GM19397 (cell line): Measurements from ENCODE around the gene LNX1.

Source experiments
- ATAC-seq: cut with Tn5 transposase; IDR thresholded peaks from one replicate; pipeline ENCODE4 v1.9.1; 2021; ENCODE audit warnings: mild to moderate bottlenecking, moderate library complexity; ENCODE audit not compliant: unreplicated experiment

LNX1 gene

DNA sequence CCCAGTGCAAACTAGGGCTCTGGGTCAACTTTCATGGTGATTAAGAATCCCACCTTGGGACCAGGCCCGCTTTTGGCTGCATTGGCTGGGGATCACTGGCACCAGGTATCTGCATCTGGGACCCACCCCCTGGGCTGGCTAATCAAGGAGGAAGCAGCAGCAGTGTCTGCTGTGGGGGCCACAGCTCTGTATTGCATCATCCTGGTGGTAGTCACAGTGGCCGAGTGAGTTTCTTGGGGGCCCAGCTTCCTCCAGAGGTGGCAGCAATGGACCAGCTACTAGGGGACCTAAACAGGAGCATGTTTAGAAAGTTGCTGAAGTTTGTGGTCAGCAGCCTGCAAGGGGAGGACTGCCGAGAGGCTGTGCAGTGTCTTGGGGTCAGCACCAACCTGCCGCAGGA lies 15.7 kb downstream of the LNX1 start:
- ATAC-seq = no peak

DNA sequence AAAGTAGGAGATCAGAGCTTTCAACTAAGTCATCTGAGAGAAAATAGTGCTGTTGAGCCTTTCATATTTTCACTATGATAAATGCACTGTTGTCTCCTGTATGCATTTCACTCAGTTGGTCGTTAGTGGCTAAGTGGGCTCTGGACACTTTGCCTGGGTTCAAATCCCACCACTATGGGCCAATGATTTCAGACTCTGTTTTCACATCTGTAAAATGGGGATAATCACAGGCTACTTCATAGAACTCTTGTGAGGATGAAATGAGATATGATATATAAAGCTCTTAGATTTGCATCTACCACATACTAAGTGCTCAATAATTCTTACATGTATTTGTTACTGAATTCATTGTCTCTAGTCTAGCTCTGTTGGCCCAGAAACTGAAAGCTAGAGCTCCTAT lies 16.8 kb downstream of the LNX1 start:
- ATAC-seq = no peak

DNA sequence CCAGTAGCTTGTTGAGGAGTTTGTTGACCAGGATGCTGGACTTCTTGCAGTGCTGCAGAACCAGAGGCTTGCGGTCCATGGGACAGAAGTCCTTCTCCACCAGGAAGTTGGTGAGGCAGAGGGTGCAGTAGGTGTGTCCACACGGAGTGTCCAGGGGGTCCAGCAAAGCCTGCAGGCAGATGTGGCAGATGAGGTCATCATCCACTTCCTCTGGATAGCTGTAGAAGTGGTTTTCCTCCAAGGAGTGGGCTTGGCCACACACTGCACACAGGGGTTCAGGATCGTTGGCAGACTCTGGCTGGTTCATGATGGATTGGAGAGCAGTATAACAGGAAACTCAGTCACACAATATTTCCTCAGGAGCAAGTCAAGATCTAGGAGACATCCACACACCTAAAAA lies 17.6 kb downstream of the LNX1 start:
- no peak for ATAC-seq

DNA sequence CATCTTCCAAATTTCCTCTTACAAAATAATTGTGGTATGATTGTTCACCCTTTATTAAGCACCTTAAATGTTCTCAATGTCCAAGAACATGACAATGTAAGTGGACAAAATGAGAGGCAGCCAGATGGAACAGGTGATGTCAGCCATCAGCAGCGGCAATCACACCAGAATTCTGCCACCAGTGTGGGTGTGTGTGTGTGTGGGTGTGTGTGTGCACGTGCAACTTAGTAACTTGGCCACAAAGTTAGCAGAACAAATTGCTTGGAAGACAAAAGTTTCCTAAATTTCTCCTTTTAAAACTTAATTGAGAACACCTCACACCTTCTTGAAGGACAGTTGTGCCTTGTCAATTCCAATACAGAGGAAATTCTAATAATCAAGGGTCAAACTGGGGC lies 18.7 kb downstream of the LNX1 start:
- no peak for ATAC-seq

DNA sequence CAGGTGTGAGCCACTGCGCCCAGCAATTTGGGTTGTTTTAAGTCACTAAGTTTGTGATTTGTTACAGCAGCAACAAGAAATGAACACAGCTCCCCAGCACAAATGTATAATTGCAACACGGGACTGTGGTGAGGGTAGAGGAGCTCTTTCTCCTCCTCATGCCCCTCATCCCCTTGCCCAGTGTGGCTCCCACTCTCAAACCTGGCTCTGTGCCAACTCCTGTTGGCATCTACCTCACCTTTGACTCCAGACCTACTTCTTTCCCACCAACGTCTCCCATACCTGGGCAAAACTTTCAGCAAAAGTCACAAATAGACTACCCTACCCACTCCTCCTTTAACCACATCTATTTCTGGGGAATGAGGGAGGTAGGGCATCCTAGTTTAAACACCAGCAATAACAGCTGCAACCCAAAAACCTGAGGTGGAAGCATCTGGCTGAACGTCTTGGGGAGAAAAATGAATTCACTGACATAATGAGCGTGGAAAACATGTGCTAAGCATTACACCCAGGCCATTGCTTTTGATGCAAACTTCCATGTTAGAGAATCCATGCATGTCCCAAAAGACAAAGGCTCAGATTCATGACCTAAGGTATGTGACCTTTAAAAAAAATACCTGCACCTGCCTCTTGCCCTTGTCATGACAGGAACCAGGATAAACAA lies 19.2 kb downstream of the LNX1 start:
- no peak for ATAC-seq

DNA sequence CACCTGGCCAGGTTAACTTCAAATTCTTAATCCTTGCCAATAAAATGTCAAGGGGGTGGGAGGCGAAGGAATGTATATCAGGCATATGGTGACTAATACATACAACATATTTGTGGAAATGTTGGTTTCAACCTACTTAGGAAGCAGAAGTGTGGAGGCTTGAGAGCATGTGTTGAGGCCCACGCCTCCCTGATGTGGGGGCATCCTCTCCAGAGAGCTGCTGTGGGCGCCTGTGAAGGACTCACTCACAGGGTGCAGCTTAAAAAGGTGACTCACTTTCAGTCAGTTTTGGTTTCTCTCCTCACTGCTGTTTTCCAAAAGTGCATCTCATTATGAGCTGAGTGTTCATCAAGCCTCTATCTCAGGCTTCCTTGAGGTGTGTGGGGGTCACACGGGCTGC lies 27.5 kb downstream of the LNX1 start:
- no peak for ATAC-seq

DNA sequence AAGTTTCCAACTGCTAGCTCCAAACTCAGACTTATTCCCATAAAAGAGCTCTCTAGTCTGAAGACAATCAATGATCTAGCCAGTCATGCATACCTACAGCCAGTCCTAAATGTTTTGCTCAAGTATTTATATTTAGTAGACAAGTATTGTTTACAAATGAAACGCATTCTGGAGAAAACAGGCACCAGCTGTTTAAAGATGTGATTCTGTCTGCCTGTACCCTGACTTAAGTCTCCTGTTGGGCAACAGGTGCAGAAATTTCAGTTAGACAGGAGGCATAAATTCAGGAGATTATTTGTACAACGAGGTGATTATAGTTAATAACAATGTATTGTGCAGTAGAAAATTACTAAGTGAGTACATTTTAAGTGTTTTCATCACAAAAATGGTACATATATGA lies 28.9 kb downstream of the LNX1 start:
- no peak for ATAC-seq

DNA sequence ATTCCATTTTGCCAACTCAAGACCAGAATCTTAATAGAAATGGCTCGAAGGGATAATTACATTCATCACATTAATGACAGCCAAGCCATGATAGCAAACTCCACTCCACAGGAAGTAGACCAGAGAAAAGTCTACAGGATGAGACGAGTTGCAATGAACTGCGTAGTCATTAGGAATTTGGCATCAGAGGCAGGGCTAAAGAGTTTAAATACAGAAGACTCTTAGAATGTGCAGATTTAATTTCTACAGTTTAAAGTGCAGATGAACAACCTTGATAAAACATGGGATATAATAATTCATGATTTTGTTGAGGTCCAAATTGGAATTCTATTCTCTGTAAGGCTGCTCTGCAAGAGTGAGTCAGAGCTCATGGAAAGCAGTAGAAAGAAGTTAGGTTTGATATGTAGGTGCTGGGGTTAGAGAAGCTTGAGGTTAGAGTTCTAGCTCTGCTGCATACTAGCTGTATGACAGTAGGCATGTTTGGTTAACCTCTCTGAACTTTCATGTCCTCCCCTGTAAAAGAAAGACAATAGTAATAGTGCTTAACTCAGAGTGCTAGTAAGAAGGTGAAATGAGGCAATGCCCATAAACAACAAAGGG lies 32.2 kb downstream of the LNX1 start:
- ATAC-seq = no peak

DNA sequence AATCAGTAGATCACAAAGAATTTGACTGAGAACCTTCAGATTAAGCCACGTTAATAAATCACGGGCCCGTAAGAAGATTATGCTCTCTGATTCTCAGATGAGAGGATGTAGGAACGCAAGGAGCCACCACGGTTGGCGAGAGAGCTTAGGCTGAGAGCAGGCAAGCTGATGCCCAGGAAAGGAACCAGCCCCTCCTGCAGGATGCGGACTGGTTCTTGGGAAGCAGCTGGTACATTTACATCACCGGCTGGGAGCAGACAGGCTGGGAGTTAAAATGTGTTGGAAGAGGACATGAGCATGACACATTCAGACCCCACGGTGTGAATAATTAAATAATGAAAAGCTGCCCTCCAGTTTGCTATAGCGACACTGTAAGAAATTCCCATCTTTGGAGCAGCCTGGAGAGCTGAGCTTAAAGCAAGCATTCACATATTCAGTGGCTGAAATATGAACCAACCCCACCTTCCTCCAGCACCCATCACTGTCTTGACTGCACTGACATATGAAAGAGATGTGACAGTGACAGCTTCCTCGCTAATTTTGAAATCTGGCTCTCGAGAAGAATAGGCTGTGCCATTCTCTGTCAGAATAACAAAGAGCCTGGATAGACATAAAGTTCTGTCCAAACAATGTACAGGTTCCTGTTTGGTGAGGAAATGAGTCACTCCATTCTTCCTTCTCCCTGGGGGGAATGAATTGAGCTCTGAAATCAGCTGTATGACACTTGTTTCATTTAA lies 33.1 kb downstream of the LNX1 start:
- no peak for ATAC-seq

DNA sequence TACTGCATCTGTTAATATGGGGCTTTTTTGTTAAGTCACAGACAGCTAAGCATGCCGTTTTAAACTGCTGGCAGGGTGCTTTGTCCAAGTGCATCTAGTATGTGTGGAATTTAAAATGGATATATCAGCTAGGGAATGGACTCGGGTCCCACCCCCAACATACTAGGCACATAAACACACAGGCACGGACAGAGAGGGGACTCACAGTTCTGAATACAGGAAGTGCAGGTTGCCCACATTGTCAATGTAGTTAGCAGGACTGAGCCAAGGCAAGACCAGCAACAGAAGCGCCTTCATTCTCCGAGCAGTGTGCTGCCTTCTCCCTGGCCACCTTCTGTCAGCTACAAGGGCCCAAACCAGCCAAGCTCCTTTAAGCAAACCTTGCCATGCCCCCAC lies 33.6 kb downstream of the LNX1 start:
- ATAC-seq = no peak

DNA sequence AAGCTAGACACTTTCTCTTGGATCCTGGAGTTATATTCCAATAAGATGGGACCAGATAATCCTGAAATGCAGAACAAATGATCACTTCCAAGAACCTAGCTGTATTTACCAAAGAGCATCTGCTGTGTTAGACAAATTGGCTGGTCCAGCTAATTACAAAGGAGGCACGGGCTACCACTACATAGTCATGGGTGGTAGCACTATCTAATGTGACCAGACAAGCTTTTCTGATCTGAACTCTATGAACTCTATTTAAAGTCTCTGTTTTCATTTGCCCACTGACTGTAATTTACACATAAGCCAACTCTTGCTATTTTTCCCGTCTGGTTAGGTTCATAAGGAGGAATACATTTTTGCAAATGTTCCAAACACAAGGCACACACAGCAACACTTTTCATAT lies 34.6 kb downstream of the LNX1 start:
- no peak for ATAC-seq

DNA sequence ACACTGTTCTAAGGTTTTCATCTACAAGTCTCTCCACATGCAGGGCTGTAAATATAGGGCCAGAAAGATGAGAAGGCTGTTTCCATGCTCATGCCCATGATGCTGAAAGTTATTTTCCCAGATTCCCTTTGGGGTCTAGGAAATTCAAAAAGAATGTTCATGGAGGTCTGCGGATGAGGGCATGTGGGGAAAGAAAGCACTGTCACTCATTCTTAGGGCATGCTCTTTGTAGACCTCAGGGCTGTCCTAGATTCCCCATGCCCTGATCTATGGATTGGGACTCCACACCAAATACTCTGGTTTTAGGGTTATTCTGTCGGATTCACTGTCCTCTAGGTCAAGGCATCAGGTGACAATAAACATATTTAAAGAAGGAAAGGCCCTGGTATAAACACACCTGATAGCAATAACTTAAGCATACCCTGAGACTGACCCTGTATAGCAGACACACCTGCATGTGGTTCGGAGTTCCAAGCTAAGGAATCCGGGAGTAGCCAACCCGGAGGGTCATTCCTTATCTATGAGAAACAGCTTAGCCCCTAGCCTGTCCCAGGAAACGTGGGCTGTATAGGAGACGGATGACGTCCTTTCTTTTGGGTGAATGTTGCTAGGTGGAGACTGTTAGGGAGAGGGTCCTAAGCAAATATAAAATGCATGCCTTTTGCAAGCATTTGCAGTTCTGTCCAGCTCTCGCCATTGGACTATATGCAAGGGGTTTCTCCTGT lies 37.6 kb downstream of the LNX1 start:
- no peak for ATAC-seq

DNA sequence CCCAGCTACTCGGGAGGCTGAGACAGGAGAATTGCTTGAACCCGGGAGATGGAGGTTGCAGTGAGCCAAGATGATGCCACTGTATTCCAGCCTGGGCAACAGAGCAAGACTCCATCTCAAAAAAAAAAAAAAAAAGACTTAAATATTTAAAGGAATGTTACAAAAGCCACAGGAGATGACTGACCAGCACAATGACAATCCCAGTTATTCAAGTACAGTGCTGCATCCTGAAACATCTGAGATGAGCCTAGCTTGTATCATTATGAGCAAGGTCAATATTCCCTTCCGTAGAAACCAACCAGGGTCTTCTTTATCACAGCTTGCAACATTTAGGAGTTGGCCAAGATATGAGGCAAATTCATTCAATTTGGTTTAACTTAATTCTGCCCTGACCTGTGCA lies 38.6 kb downstream of the LNX1 start:
- ATAC-seq = no peak

DNA sequence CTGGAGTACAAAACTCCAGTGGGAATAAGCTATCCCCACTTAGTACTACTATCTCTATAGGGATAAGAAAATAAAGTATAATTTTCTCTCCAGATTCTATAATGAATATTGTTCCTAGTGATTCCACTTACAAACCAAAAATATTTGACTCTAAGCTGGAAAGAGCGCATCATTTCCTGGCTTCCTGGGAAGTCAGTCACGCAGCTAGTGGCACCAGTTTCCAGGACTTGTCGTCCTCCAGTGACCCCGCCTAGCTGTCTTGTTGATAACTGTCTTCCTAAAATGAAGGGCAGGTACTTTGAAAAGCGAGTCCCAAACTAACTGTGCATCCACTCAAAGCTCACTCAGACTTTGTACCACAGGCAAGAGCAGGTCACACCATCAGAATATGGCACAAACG lies 39.3 kb downstream of the LNX1 start:
- ATAC-seq = no peak

DNA sequence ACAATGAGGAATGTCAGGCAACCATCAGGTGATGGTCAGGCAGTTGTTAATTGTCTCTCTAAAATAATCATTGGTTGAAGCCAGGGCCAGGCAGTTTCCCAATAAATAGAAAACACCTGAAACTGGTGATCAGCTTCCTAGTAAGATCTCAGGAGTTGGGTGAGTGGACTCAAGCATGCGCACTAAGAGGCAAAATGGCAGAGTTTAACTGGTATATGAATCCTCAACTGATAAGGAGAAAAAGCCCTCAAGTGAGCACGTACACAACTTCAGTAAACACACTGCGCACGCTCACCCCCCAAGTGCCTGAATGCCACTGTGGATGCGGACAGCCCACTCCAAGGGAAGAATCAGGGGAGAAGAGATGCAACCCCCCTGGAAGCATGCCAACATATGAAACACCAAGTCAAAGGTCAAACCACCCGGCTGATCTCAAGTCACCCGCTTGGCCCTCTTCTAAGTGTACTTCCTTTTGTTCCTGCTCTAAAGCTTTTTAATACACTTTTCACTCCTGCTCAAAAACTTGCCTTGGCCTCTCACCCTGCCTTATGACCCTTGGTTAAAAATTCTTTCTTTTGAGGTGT lies 39.9 kb downstream of the LNX1 start:
- no peak for ATAC-seq

DNA sequence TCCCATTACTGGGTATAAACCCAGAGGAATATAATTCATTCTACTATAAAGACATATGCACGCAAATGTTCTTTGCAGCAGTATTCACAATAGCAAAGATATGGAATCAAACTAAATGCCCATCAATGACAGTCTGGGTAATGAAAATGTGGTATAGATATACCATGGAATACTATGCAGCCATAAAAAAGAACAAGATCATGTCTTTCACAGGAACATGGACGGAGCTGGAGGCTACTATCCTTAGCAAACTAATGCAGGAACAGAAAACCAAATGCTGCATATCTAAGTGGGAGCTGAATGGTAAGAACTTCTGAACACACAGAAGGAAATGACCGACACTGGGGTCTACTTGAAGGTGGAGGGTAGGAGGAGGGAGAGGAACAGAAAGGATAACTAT lies 42.6 kb downstream of the LNX1 start:
- ATAC-seq = no peak

DNA sequence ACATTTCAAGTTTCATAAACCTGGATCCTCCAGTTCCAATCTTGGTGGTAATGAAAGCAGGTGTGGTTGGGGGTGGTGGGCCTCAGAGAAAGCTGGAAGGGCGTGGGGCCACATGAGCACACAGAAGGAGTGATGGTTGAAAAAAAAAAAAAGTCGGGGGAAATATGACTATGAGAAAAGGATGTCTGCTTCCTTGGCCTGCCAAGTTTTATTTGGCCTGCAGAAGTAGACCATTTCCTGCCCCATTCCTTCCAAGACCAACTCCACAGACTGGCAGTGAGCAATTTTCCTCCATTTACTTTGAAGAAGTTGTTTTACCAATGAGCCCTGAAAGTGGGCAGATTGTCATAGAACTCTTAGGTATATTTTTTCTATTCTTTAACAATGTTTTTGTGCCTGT lies 43.3 kb downstream of the LNX1 start:
- no peak for ATAC-seq

DNA sequence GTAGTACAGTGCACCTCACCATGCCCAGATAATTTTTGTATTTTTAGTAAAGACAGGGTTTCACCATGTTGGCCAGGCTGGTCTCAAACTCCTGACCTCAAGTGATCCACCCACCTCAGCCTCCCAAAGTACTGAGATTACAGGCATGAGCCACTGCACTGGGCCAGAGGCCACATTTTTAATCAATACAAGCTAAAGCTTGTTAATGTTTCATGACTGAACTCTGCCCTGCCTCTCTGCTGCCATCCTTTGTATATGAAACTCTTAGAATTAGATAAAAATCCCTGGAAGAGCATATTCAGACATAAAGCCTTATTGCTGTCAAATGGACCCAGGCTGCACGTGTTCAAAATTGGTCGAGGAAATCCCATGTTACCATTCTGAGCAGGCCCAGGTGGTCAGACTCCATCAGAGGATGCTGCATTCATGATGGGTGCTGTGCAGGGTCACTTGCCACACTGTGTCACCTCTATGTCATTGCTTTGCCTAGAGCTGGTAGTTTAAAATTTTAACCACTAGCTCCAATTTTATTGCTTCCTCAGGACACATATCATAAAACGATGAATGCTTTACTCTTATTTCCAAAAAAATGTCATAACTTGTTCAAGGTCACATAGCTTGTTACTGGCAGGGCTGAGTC lies 45.2 kb downstream of the LNX1 start:
- no peak for ATAC-seq

DNA sequence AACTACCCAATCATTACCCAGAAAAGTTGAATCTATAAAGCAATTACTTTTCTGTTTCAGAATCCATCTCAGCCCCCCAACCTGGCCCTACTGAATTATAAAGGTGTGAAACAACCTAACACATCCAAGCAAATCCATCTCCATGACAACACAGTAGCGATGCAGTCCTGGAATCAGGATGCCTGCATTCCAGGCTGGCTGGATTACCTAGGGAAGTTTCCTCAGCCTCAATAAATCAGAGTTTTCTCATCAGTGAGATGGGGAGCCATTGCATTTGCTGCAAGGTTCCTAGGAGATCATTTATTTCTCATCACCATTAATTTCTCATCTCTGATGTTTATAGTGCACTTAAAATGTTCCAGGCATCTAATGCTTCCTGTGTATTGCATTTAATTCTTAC lies 46.0 kb downstream of the LNX1 start:
- no peak for ATAC-seq

DNA sequence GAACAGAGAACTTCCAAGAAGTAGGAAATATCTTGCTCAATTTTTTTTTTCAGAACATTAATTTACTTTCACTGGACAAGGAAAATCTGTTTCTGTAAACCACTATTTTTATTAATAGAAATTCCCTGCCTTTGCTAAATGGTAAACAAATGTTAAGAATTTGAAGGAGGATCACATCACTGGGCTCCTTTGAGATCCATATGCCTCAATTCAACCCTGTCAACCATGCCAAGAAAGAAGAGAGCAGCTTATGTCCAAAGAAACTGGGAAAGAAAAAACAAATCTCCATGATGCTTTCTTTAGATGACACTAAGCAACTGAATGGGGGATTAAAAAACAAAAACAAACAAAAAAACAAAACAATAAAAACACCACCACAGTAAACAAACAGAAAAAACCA lies 47.7 kb downstream of the LNX1 start:
- no peak for ATAC-seq

DNA sequence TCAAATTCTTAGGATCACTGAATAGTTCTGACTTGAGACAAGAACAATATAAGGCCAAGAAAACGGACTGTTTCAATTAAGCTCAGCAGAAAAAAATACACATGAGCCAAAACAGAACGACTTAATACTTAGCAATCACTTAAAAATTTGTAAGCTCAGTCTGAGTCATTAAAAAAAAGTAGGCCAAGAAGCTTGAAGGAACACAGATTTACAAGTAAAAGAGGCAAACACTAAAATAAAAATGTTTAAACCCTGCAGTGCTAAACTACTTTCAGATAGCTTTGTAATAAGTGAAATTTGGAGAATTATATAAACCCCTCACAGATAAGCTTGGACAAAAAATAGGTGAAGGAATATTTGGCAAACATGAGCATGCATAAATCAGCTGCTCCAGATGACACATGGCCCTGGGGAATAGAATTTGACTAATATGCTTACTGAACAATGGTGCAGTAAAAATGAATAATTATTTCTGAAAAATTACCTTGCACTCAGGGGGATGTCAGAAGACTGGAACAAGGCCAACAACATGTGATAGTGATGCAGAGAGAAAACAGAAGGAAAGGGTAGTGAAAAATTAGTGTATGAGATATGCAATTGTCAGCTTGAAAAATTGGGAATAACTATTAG lies 49.6 kb downstream of the LNX1 start:
- ATAC-seq = no peak
